Small intestine (tissue), 7 donors: ENCODE data around the gene FTSJ1. TPM values are rescaled to one million over a fixed set of nuclear protein-coding genes. Genes with fewer than 3 reads are reported as not detected.
"Not testable (repeated sequence)": the region's sequence is repeated elsewhere in the genome, so short reads cannot be mapped to it uniquely, and the experiment has no call there.

Experiments
- DNase-seq, 2 donors: peaks; one replicate each; pipeline versions ENCODE4 v3.0.0 to v3.0.0-alpha.2; 2013
- FAIRE-seq: peaks from 2 replicates; lab custom pipeline; 2012; peaks lifted over from hg19 to GRCh38; lab: Jason Lieb, UNC
- H3K27ac ChIP-seq, 3 donors: one replicate each; pipeline ENCODE4 v1.5.1; 2013; ENCODE audit warnings: low read length in 2 of 3, mild to moderate bottlenecking in 2 of 3, control low read depth in 1 of 3, inconsistent platforms in 1 of 3, low read depth in 1 of 3, moderate library complexity in 1 of 3
- H3K27me3 ChIP-seq, 3 donors: one replicate each; pipeline ENCODE4 v1.6.1; 2013; ENCODE audit warnings: low read length in 3 of 3, inconsistent platforms in 1 of 3; ENCODE audit not compliant: control insufficient read depth in 3 of 3, insufficient read depth in 3 of 3
- H3K36me3 ChIP-seq, 3 donors: one replicate each; pipeline ENCODE4 v1.6.1; 2013; ENCODE audit warnings: low read length in 3 of 3, inconsistent platforms in 1 of 3, low read depth in 1 of 3, mild to moderate bottlenecking in 1 of 3, moderate library complexity in 1 of 3; ENCODE audit not compliant: control insufficient read depth in 3 of 3, insufficient read depth in 2 of 3
- H3K4me1 ChIP-seq, 3 donors: one replicate each; pipeline ENCODE4 v1.6.1; 2013; ENCODE audit warnings: low read length in 2 of 3, inconsistent platforms in 1 of 3, low read depth in 1 of 3, mild to moderate bottlenecking in 1 of 3, moderate library complexity in 1 of 3; ENCODE audit not compliant: control insufficient read depth in 3 of 3, insufficient read depth in 2 of 3
- H3K4me3 ChIP-seq, 3 donors: one replicate each; pipeline ENCODE4 v1.5.1; 2013; ENCODE audit warnings: low read length in 3 of 3, control low read depth in 1 of 3, inconsistent platforms in 1 of 3, low read depth in 1 of 3, mild to moderate bottlenecking in 1 of 3, moderate library complexity in 1 of 3
- H3K9me3 ChIP-seq, 2 donors: one replicate each; pipeline ENCODE4 v1.6.1; 2013; ENCODE audit warnings: low read depth in 1 of 2, low read length in 1 of 2; ENCODE audit not compliant: control insufficient read depth in 2 of 2, insufficient read depth in 1 of 2
- WGBS, 3 donors: extraction: QIAGEN DNeasy Blood & Tissue Kit; methylation state at CpG; one replicate each; pipeline ENCODE4 v1.1.7; 2013; 5-methylcytosine and 5-hydroxymethylcytosine counted together
- polyA plus RNA-seq, 4 donors: library from polyadenylated mRNA; stranded (reverse) in 3 of 4; unstranded in 1 of 4; fragments of 200-250 nt in 3 of 4; fragments of 120-200 nt in 1 of 4; gene quantifications; one replicate each; pipeline versions ENCODE4 v1.2.1 to v1.2.3, GENCODE V29; 2013
- donor health status: healthy with polysubstance abuse.
- donor health status: control.
- donor health status: control.
- donor health status: Bipolar disorder and iron deficiency.
- donor health status: healthy.

Gene FTSJ1
- polyA plus RNA-seq, 4 donors = 13.4 to 32.9 (median 18.1) TPM

GRCh38 chrX:48515842-48516241 is 39.8 kb downstream of the FTSJ1 start:
- FAIRE-seq (no peak), DNase-seq (no peak)
- Histone ChIP-seq H3K27me3 (no peaks in the 10 kb centered on the region), H3K4me3 (no peak overlapping the region), H3K9me3 (no peaks in the 10 kb centered on the region), H3K36me3 (peaks cover 3 to 38% (median 4%) of the 10 kb centered on the region in 3 donors), H3K27ac (no peak overlapping the region), H3K4me1 (peaks cover 0 to under 1% (median under 1%) of the 10 kb centered on the region in 3 donors)
- 90 to 96% (median 90%) methylated on average over 8 to 10 of the region's 10 CpGs for WGBS, 3 donors

GRCh38 chrX:48516285-48516684 is 40.3 kb downstream of the FTSJ1 start:
- Histone ChIP-seq H3K27ac (no peak overlapping the region), H3K4me3 (no peak overlapping the region), H3K4me1 (peaks cover 0 to 5% (median 3%) of the 10 kb centered on the region in 3 donors), H3K36me3 (peaks cover 3 to 38% (median 4%) of the 10 kb centered on the region in 3 donors), H3K9me3 (no peaks in the 10 kb centered on the region), H3K27me3 (no peaks in the 10 kb centered on the region)
- DNase-seq (no peak), FAIRE-seq (no peak)
- 80 to 89% (median 83%) methylated on average over 10 of the region's 10 CpGs for WGBS, 3 donors

GRCh38 chrX:48516987-48517386 is 41.0 kb downstream of the FTSJ1 start:
- FAIRE-seq = no peak
- WGBS, 3 donors = 73 to 83% (median 83%) methylated on average over 5 of the region's 5 CpGs

GRCh38 chrX:48519481-48519880 is 43.5 kb downstream of the FTSJ1 start:
- 65 to 74% (median 71%) methylated on average over 4 of the region's 4 CpGs for WGBS, 3 donors

More at GRCh38 chrX:48516987-48517386, 41.0 kb downstream of the FTSJ1 start:
- peaks cover 3 to 38% (median 4%) of the 10 kb centered on the region in 3 donors for H3K36me3 ChIP-seq
- peaks cover 0 to 5% (median 3%) of the 10 kb centered on the region in 3 donors for H3K4me1 ChIP-seq
- H3K4me3 ChIP-seq = no peak overlapping the region
- H3K9me3 ChIP-seq = no peaks in the 10 kb centered on the region
- DNase-seq = no peak
- no peak overlapping the region for H3K27ac ChIP-seq
- H3K27me3 ChIP-seq = no peaks in the 10 kb centered on the region

GRCh38 chrX:48520455-48520854 is 44.5 kb downstream of the FTSJ1 start:
- H3K27ac ChIP-seq = no peak overlapping the region
- 66 to 95% (median 86%) methylated on average over 2 of the region's 2 CpGs for WGBS, 3 donors
- FAIRE-seq = no peak
- peaks cover 0 to 29% (median 4%) of the 10 kb centered on the region in 3 donors for H3K36me3 ChIP-seq
- no peak for DNase-seq
- no peaks in the 10 kb centered on the region for H3K27me3 ChIP-seq
- H3K4me3 ChIP-seq = no peak overlapping the region
- no peaks in the 10 kb centered on the region for H3K9me3 ChIP-seq
- peaks cover 0 to 10% (median 5%) of the 10 kb centered on the region in 3 donors for H3K4me1 ChIP-seq

More at GRCh38 chrX:48519481-48519880, 43.5 kb downstream of the FTSJ1 start:
- DNase-seq, FAIRE-seq, H3K4me3 ChIP-seq, H3K9me3 ChIP-seq, H3K27ac ChIP-seq, H3K27me3 ChIP-seq: not testable (repeated sequence)
- H3K36me3 ChIP-seq = peaks cover 3 to 30% (median 4%) of the 10 kb centered on the region in 3 donors
- H3K4me1 ChIP-seq = peaks cover 0 to 10% (median 5%) of the 10 kb centered on the region in 3 donors

GRCh38 chrX:48520976-48521352 is 45.0 kb downstream of the FTSJ1 start:
- peak overlapping the region in 1 of 3 donors; percentile 90 for H3K27ac ChIP-seq
- peak overlapping the region in 1 of 3 donors; percentile 64 for H3K4me3 ChIP-seq
- DNase-seq (no peak), FAIRE-seq (no peak)
- H3K9me3 ChIP-seq = no peaks in the 10 kb centered on the region
- 25 to 40% (median 37%) methylated on average over 2 of the region's 2 CpGs for WGBS, 3 donors
- H3K36me3 ChIP-seq = peaks cover 0 to 30% (median 0%) of the 10 kb centered on the region in 3 donors
- peaks cover 0 to 10% (median 5%) of the 10 kb centered on the region in 3 donors for H3K4me1 ChIP-seq
- no peaks in the 10 kb centered on the region for H3K27me3 ChIP-seq

- no peak for FAIRE-seq
- H3K9me3 ChIP-seq = no peaks in the 10 kb centered on the region
- peak; percentile 93 to 95 for DNase-seq
- 1 to 36% (median 9%) methylated on average over 32 to 66 of the region's 66 CpGs for WGBS, 3 donors
- peak within 1 kb of the TSS; percentile 71 to 90 (median 90) for H3K27ac ChIP-seq
- H3K36me3 ChIP-seq = peaks cover 0 to 28% (median 0%) of the 10 kb centered on the region in 3 donors
- H3K4me3 ChIP-seq = peak within 1 kb of the TSS; percentile 64 to 68 (median 67)
- H3K27me3 ChIP-seq = no peaks in the 10 kb centered on the region
- peaks cover 0 to 10% (median 5%) of the 10 kb centered on the region in 3 donors for H3K4me1 ChIP-seq
These were observed 45.6 kb downstream of the FTSJ1 start, which contains the start of gene EBP for GRCh38 chrX:48521353-48522243. Gene EBP, plus strand, starts transcription at chrX:48521808. Its CDS starts 1,964 bp downstream, at chrX:48523772.

GRCh38 chrX:48522291-48522690 is 46.3 kb downstream of the FTSJ1 start:
- H3K27me3 ChIP-seq = no peaks in the 10 kb centered on the region
- H3K27ac ChIP-seq = peak overlapping the region; percentile 71 to 90 (median 90)
- peaks cover 0 to 28% (median 4%) of the 10 kb centered on the region in 3 donors for H3K36me3 ChIP-seq
- DNase-seq (peak; percentile 69 to 75), FAIRE-seq (no peak)
- peak overlapping the region; percentile 64 to 68 (median 67) for H3K4me3 ChIP-seq
- WGBS, 3 donors = 3 to 41% (median 6%) methylated on average over 10 of the region's 10 CpGs
- H3K4me1 ChIP-seq = peaks cover 0 to 10% (median 5%) of the 10 kb centered on the region in 3 donors
- H3K9me3 ChIP-seq = no peaks in the 10 kb centered on the region
